IPS-18c (cell line): Measurements from ENCODE around the gene PTCD3.

ENCODE experiments used
- H3K4me3 ChIP-seq: 2 replicates; pipeline ENCODE4 v1.7.0; 2013; ENCODE audit warnings: low read depth, mild to moderate bottlenecking, low read length, moderate library complexity; ENCODE audit not compliant: insufficient read depth
- H3K9me3 ChIP-seq: one replicate; pipeline ENCODE4 v1.6.1; 2013; ENCODE audit warnings: mild to moderate bottlenecking, low read length, moderate library complexity; ENCODE audit not compliant: control insufficient read depth, insufficient read depth

Gene PTCD3

GRCh38 chr2:86175828-86176227, 69.8 kb downstream of the PTCD3 start:
- Histone ChIP-seq H3K9me3 (no peaks in the 10 kb centered on the region), H3K4me3 (no peak overlapping the region)

GRCh38 chr2:86176597-86176996, 70.6 kb downstream of the PTCD3 start:
- H3K9me3 ChIP-seq: no peaks in the 10 kb centered on the region
- H3K4me3 ChIP-seq: no peak overlapping the region

- H3K4me3 ChIP-seq: no peak overlapping the region
Observed at GRCh38 chr2:86185517-86186212, 79.6 kb downstream of the PTCD3 start.

GRCh38 chr2:86186431-86186830, 80.4 kb downstream of the PTCD3 start:
- Histone ChIP-seq H3K4me3 (no peak overlapping the region), H3K9me3 (no peaks in the 10 kb centered on the region)

More at GRCh38 chr2:86185517-86186212, 79.6 kb downstream of the PTCD3 start:
- no peaks in the 10 kb centered on the region for H3K9me3 ChIP-seq

- no peaks in the 10 kb centered on the region for H3K9me3 ChIP-seq
- H3K4me3 ChIP-seq: no peak overlapping the region
Observed at GRCh38 chr2:86189782-86190416, 83.9 kb downstream of the PTCD3 start.
